Endometrial microvascular endothelial cells (primary cell): ENCODE measurements around the gene FAAP100. TPM values are rescaled to one million over a fixed set of nuclear protein-coding genes. Genes with fewer than 3 reads are reported as not detected.
"Not testable (repeated sequence)": the region's sequence is repeated elsewhere in the genome, so short reads cannot be mapped to it uniquely, and the experiment has no call there.

ENCODE experiments used
- in situ Hi-C: cut with HindIII; loops from 2 replicates; pipeline ENCODE4 v1.10.0; 2017; ENCODE audit warnings: low sequenced_read_pairs, low pct_unique_long_range_greater_than_20kb; ENCODE audit errors: inconsistent ontology term
- total RNA-seq: library from RNA; depleted of rRNA; stranded (reverse); fragments of >200 nt; gene quantifications from one replicate; pipeline ENCODE4 v1.2.3, GENCODE V29; 2015; ENCODE audit errors: inconsistent ontology term

FAAP100 gene
- total RNA-seq, 1 donor from 2014 or later = 41.1 TPM

DNA sequence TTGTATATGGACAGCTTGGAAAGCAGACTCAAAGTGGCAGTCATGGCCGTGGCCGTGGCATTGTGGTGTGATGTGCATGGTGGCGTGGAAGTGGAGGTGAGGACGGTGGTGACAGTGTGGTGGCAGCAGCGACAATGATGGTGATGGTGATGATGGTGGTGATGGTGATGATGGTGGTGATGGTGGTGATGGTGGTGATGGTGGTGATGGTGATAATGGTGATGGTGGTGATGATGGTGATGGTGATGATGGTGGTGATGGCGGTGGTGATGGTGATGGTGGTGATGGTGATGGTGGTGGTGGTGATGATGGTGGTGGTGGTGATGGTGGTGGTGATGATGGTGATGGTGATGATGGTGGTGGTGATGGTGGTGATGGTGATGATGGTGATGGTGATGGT, 21.1 kb downstream of the FAAP100 start:
- in situ Hi-C loops = not testable (repeated sequence)

DNA sequence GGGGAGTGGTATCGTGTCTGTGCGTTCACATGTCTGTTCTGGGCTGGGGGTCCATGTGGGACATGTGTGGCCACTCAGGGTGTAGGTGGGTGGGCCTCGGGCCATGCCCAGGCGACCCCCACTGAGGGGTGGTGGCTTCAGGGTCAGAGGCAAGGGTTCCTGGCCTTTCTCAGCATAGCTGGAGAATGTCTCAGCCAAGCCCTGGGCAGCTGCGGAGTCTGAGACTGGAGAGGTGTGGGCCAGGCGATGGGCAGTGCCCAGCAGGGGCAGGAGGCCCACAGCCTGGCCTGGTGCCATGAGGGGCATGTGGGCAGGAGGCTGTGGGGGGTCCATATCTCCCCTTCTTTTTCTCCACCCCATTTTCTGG, 22.7 kb downstream of the FAAP100 start:
- in situ Hi-C loops = no loop called here

DNA sequence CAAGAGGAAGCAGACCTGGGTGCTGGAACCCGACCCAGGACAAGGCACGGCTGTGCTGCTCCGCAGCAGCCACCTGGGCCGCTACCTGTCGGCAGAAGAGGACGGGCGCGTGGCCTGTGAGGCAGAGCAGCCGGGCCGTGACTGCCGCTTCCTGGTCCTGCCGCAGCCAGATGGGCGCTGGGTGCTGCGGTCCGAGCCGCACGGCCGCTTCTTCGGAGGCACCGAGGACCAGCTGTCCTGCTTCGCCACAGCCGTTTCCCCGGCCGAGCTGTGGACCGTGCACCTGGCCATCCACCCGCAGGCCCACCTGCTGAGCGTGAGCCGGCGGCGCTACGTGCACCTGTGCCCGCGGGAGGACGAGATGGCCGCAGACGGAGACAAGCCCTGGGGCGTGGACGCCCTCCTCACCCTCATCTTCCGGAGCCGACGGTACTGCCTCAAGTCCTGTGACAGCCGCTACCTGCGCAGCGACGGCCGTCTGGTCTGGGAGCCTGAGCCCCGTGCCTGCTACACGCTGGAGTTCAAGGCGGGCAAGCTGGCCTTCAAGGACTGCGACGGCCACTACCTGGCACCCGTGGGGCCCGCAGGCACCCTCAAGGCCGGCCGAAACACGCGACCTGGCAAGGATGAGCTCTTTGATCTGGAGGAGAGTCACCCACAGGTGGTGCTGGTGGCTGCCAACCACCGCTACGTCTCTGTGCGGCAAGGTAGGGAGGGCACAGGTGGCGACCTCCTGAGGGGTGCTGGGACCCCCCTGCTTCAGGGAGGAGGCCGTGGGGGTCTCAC, 23.3 kb downstream of the FAAP100 start:
- in situ Hi-C loops = no loop called here

DNA sequence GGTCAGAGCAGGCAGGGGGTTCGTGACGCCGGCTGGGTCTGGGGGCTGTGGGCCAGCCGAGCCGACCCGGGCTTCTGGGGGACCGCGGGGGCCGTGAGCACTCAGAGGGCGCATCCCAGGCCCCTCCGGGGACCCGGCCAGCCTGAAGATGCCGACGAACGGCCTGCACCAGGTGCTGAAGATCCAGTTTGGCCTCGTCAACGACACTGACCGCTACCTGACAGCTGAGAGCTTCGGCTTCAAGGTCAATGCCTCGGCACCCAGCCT, 23.8 kb downstream of the FAAP100 start:
- in situ Hi-C loops = no loop called here

DNA sequence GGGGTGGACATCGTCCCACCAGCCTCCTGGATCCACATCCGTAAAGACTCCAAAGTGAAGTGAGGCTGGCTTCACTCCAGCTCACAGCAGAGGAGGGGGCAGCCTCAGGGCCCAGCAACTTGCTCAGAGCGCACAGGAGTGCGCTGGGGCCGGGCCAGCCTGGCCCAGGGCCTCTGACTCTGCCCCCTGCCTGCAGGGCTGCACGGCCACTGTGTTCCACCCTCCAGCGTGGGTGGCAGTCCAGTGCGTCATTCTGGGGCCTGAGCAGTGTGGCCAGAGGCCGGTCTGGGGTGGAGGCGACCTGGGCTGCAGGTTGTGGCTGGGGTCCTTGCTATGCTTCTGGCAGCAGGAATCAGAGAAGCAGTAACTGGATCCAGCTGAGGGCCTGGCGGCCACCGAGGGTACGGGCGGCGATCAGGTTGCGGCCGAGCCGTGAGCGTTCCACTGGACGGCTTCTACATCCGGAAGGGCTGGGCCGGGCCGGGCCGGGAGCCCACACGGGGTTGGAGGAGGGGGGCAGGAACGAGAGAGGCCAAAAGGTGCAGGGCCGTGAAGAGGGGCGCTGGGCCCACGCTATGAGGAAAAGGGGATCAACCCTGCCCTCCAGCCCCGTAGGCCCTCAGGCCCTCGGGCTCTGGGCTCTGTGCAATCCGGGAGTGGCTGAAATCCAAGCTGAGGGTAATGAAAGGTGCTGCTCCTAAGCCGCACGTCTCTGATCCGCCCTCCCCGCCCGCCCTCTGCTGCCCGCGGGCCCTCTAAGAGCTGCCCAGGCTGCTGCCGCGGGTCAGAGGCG, 24.4 kb downstream of the FAAP100 start, which contains the start of gene FSCN2:
Gene FSCN2, plus strand, starts transcription at position 787 of the 793 bp plus-strand sequence. CDS start 155 bp downstream, outside the sequence.
- in situ Hi-C loops = no loop called here

DNA sequence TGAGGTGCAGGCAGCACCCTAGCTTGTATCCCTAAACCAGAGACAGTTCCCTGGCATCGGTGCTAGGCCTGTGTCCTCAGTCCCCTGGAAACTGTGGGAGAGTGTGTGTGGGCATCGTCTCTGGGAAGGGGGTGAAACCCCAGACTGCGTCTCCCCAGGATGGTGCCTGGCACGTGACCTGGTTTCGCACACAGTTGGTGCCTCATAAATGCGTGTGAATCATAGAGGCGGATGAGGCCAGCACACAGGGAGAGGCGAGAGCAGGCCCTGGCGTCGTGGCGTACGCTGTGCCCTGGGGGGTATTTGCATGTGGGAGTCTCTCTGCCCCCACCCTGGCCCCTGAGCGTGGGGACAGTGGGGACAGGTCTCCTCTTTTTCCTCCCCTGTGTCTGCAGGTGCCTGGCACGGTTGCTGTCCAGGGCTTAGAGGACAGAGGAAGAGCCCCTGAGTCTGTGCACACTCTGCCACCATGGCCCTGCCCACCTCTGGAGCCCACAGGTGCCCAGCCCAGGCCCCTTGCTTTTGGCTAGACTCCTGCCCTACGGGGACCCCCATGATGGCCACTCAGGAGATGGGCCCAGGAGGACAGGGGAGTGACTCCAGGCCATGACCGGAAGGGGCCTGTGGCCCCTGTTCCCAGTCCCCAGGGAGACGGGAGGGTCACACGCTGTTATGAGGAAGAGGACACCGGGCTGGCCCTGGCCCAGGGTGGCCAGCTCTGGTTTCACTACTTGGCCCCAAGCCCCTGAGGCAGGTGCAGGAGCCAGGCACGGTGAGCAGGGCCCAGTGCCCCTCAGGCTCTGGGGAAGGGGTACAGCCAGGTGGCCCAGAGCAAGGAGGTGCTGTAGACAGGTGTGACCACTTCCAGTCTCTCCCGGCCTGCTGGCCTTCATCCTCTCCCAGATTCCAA, 25.2 kb downstream of the FAAP100 start:
- in situ Hi-C loops = no loop called here

DNA sequence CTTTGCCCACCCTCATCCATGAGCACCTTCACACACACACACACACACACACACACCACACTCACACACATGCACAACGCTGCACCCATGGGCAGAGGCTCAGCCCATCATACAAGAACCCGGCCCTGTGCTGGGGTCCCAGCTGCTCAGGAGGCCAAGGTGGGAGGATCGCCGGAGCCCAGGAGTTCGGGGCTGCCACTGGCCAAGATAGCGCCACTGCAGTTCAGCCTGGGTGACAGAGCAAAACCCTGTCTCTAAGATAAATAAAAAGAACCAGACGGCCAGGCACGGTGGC, 27.3 kb downstream of the FAAP100 start:
- in situ Hi-C loops = no loop called here

DNA sequence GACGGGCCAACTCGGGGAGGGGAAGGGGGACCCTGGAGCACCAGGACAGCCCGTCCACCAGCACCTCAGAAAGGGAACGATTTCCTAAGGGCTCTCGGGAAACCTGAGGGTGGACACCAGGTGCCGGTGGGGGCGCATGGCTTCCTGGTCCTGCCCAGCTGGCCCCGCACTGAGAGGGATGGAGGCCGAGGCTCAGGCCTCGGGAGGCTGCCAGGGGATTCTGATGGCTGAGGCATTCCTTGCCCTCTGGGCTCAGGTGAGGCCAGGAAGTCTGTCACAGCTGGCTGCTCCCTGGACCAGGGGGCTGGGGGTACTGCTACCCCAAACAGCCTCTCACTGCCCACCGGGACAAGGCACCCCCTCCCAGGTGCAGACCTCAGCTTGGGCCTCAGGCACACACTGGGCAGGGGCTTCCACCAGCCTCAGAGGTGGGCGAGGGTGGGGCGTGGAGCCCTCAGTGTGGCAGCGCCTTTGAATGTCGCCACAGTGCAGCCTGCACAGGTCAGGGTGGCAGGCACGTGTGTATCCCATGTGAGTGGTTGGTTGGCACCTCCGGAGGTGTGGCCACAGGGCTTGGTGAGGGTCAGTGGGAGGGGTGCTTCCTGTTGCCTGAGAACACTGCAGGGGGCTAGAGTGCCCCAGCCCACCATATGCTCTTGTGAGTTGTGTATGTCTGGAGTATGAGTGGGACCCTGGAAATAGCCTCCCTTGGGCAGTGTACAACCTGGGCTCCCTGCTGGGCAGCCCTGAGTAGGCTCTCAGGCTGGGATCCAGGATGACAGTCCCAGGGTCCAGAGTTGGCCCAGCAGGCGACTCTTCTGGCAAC, 27.9 kb downstream of the FAAP100 start:
- in situ Hi-C loops = no loop called here

DNA sequence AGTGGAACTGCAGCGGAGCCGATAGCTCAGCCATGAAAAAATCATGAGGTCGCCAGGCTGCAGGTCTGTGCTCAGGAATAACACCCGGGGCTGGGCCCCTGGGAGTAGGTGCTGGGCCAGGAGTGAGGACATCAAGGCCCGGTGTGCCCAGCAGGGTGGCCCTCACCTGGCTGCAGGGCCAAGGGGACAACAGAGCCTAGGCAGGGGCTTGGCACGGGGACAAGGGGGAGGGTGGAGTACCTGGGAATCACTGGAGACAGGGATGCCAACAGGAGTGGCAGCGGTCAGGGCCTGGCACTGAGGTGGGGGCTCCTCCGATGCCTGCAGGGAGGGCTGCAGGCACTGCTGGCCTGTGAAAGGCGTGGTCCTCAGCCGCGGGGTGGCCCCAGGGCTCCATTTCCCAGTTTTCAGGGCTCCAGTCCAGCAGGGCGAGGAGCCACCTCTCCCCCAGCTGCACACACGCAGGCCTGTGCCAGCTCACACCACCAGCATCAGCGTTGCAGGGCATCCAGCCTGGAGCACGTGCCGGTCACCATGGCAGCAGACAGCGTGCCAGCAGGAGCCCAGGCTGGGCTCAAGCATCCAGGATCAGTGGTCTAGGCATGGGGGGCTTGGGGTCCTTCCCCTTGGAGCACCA, 28.6 kb downstream of the FAAP100 start:
- in situ Hi-C loops = no loop called here

DNA sequence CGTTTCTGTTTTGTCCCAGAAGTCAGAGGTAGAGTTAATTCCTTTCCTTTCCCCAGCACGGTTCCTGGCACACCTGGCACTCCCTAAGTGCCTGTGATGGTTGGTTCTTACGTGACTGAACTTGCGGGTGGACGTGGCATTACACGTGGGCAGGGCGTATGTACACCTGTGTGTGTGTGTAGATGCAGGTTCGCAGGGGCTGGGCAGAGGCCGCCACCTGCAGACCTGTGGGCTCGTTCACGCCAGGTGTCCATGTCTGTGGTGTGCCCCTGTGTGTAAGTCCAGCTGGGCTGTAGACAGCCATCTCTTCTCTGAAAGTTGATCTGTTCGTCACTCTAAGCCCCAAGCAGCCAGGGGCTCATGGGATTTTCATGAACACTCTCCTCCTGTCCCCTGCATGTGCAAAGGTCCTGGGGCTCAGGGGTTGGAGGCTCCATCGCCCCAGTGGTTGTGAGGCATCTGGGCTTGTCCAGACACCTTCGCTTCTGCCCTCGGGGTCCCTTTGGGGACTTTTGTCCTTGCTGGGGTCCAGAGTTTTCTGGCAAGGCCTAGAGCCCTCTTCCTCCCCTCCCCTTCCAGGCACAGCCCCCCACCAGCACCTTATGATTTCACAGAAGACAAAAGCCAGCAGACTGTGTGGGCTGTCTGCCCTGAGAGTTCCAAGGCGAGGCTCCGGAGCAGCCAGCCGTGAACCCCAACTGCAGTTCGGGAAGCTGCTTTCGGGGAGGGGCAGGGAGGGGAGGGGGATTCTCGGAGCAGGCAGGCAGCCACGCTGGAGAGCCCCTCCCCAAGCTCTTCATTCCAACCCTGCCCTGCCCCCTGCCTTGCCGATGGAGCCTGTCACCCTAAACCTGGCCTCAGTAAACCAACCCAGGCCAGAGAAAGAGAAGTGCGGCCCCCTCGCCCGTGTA, 29.4 kb downstream of the FAAP100 start:
- in situ Hi-C loops = no loop called here

DNA sequence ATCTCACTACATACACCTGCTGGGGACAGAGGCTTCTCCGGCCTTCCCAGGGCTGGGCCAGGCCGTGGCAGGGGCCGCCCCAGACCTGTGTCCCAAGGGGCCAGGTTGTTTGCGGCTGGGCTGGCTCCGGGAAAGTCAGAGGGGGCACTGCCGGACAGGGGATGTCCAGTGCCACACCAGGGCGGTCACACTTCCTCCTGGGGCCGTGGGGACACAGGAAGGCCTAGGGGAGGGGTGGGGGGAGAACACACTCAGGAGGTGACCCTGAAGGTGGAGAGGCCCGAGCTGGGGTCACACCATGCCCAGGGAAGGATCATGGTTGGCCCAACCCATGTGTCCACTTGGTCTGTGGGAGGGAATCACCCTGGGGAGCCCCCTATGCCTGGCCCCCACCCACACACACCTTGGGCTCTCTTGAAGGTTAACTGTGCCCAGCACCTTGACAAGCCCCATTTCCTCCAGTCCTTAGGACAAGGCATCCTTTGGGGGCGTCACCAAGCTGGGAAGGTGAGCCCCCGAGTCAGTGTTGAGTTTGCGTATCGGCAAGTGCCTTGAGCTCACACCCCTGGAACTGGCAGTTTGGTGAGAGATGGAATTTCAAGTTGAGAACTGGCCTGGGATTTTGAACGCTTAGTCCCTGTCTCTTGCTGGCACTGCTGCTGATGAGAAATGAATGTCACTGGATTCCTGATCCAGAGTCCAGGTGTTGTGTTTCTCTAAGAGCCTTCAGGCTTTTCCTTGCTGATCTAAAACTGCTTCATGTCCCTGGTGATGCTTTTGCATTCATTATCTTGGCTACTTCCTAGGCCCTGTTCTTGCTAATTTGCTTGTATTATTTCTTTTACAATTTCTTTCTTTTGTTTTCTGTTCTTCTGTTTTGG, 31.9 kb downstream of the FAAP100 start:
- in situ Hi-C loops = no loop called here

DNA sequence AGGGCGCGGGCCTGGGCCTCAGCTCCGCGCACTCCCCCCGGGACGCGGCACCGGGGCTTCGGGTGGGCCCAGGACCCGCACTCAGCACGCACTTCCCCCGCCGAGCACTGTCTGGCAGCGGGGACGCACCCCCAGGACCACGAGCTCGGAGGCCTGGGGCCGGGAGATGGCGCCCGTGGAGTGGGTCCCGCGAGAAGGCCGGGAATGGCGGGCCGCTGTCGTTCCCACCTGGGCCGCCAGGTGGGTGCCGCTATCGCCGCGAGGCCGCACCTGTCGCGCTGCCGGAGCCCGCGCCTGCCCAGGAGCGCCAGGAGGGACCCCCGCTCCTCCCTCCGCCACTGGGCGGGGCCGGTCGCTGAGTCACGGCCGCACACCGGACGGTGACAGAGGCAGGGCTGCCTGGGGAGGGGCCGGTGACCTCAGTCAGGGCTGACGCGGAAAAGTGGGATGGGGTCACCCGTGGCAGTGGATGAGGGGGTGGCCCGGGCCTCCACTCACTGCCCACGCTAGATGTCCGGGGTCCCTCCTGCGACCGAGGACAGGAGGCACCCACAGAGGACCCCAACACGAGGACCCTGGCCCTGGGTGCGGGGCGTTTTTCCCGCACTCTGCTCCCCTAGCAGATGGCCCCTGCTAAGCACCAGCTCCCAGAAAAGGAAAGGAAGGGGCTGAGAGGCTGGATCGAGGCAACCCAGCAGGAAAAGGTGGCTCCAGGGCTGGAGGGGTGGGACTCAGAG, 32.7 kb downstream of the FAAP100 start:
- in situ Hi-C loops = loop anchor here (10.0 kb wide), 2 partner anchors 55 to 125 kb away; partner anchors contain the start of gene BAHCC1

DNA sequence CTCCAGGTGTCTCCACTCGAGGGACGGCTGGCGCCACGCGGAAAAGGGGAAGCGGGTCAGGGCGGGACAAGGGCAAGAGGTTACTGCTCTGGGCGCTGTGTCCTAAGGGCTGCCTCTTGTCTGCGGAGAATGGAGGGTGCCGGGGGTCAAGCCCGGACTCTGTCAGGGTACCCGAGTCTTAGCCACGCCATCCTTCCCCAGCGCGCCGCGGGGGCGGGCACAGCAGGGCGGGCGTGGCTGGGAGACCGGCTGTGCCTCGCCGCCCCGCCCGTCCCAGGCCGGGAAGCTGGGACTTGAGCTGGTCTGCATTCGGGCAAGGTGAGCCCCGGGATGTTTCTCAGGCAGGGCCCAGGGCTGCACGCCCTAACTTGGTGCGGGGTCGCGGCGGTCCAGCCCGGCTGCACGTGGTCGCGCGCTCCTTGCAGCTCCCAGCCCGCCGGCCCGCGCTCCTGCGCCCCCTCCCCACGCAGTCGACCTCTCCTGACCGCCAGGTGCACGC, 33.3 kb downstream of the FAAP100 start:
- in situ Hi-C loops = loop anchor here (10.0 kb wide), 2 partner anchors 56 to 124 kb away; partner anchors contain the start of gene BAHCC1

DNA sequence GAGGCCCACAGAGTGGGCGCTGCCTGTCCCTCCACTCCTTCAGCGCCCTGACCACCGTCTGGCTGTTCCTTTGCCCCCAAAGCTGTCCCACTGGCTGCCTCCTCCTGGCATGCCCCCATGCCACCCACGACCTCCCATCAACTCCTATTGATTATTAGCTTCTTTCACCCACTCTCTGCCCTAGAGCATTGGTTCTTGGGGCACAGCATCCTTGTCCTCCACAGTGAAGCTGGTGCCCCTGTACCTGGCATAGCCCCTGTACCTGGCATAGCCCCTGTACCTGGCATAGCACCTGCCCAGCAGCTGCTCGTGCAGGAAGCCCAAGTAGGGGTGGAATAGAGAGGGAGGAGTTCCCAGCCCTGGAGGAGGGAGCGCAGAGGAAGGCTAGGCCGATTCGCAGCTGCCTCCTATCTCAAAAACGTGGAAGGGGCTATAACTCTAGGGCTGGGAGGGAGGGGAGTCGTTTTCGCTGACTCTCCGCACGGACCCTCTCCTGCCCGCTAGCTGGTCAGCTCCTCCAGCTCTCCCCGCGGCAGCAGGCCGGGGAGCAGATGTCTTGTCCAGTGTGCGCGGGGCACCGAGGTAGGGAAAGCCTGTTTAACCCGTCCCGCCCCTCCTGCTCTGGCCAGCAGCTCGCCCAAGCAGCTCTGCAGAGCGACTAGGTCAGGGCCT, 33.9 kb downstream of the FAAP100 start:
- in situ Hi-C loops = loop anchor here (10.0 kb wide), 2 partner anchors 57 to 123 kb away; partner anchors contain the start of gene BAHCC1
